Heart left ventricle (tissue), 13 donors: ENCODE measurements around the gene REEP1.

Experiments used
- CTCF ChIP-seq, 12 donors: fragments of 200-600 bp; sonication (generic) in 4 of 12; IDR thresholded peaks; one replicate each; pipeline versions ENCODE4 v1.5.0 to v1.8.0; 2018 to 2022; ENCODE audit warnings: antibody characterized with exemption in 12 of 12, mild to moderate bottlenecking in 5 of 12
- POLR2A ChIP-seq, 2 donors: fragments of 450-650 bp; IDR thresholded peaks; one replicate each; pipeline ENCODE4 v1.6.1; 2017; ENCODE audit warnings: antibody characterized with exemption in 2 of 2, mild to moderate bottlenecking in 2 of 2, moderate library complexity in 2 of 2
- donor health status: ischemic (EF 13 %, LVEDD 7.1; RV severe dilation, severe dysfunction).
- donor health status: DM: no; HTN: yes; CAD: no.
- donor health status: DM: no; HTN: no; CAD: no.
- donor health status: ischemic (EF 25% LVEDD 6.9; RV normal size, moderate dysfunction).
- donor health status: ischemic (EF 25% LVEDD 5.7; RV mildly dilated, moderate dysfunction).
- donor health status: ischemic (EF 35%, LVEDD 5.7; RV mildly dilated, moderate dysfunction).
- donor health status: nonischemic (EF 11% LVEDD 7.7; RV severe dilation, severe dysfunction).
- donor health status: DM: yes; HTN: yes; CAD: no.
- donor health status: PGD.
- donor health status: ischemic (EF 29% LVEDD 5.4; RV normal size, mild dysfunction).
- donor health status: nonischemic (EF 23%, LVEDD 6.1; RV moderate dilation, normal function).

GRCh38 chr2:86283411-86284030 is 53.9 kb downstream of the REEP1 start:
- no peak for TF ChIP-seq CTCF (IDR thresholded peaks at IDR 0.05)
- no peak for TF ChIP-seq POLR2A (IDR thresholded peaks at IDR 0.05)
